Raji (cell line): ENCODE data around the gene SPG7.
A peak's percentile ranks its signal among the peaks of the same experiment; 100 is the strongest.

Source experiments
- POLR2A ChIP-seq: IDR thresholded peaks from 2 replicates; pipeline ENCODE4 v1.6.1; 2011; ENCODE audit warnings: low read depth, low read length, control low read depth; ENCODE audit not compliant: insufficient read depth

The SPG7 gene

GRCh38 chr16:89548344-89549006, 40.3 kb downstream of the SPG7 start:
- no peak for TF ChIP-seq POLR2A

GRCh38 chr16:89549007-89549700, 41.0 kb downstream of the SPG7 start:
- TF ChIP-seq POLR2A, result no peak

- no peak for TF ChIP-seq POLR2A
These were observed 42.3 kb downstream of the SPG7 start for GRCh38 chr16:89550421-89551007.

GRCh38 chr16:89552329-89552728, 44.1 kb downstream of the SPG7 start:
- no peak for TF ChIP-seq POLR2A

GRCh38 chr16:89552913-89553312, 44.7 kb downstream of the SPG7 start:
- no peak for TF ChIP-seq POLR2A

- no peak for TF ChIP-seq POLR2A
These were observed 45.5 kb downstream of the SPG7 start for GRCh38 chr16:89553733-89554132.

GRCh38 chr16:89554343-89554742, 46.1 kb downstream of the SPG7 start:
- no peak for TF ChIP-seq POLR2A

- TF ChIP-seq POLR2A, result no peak
These were observed 47.1 kb downstream of the SPG7 start for GRCh38 chr16:89555265-89555664.

GRCh38 chr16:89555780-89556179, 47.6 kb downstream of the SPG7 start:
- TF ChIP-seq POLR2A, result no peak

GRCh38 chr16:89556750-89557689, 48.8 kb downstream of the SPG7 start:
- TF ChIP-seq POLR2A, result no peak

- no peak for TF ChIP-seq POLR2A
These were observed 49.7 kb downstream of the SPG7 start for GRCh38 chr16:89557690-89558490.

- TF ChIP-seq POLR2A, result peak; percentile 98
These were observed 52.4 kb downstream of the SPG7 start, which contains the start of gene RPL13 for GRCh38 chr16:89560378-89561141. TSS of gene RPL13 (plus strand) at chr16:89560682. CDS start at chr16:89560960, 278 bp downstream.

GRCh38 chr16:89561142-89561883, 53.1 kb downstream of the SPG7 start:
- no peak for TF ChIP-seq POLR2A
